NCI-H2196 (cell line): ENCODE measurements around the gene PRKG1.
"Not testable (repeated sequence)": the region's sequence is repeated elsewhere in the genome, so short reads cannot be mapped to it uniquely, and the experiment has no call there.

Source experiments
- DNase-seq: peaks from one replicate; lab custom pipeline; 2025; ENCODE audit not compliant: unreplicated experiment; lab: John Stamatoyannopoulos, UW

The PRKG1 gene

DNA sequence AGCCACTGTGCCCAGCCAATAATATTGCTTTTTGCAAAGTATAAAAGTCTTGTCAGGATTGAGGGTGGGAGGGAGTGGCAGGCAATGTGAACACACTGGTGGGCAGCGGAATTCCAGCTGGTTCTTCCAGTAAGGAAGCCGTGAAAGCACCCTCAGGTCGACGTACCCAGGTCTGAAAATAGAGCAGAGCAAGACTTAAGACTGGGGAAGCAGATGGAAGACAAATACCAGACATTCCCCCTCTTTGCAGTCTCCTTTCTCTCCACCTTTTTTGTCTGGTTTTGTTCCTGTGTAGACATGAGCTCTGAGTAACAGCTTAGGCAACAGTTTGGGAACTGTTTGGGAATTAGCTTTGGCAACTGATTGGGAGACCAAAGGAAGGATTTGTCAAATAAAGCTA is 642.7 kb downstream of the PRKG1 start:
- DNase-seq = no peak

- DNase-seq = no peak
These were observed 644.6 kb downstream of the PRKG1 start for GRCh38 chr10:51718804-51719291.

GRCh38 chr10:51724038-51724437 is 649.8 kb downstream of the PRKG1 start:
- DNase-seq = no peak

DNA sequence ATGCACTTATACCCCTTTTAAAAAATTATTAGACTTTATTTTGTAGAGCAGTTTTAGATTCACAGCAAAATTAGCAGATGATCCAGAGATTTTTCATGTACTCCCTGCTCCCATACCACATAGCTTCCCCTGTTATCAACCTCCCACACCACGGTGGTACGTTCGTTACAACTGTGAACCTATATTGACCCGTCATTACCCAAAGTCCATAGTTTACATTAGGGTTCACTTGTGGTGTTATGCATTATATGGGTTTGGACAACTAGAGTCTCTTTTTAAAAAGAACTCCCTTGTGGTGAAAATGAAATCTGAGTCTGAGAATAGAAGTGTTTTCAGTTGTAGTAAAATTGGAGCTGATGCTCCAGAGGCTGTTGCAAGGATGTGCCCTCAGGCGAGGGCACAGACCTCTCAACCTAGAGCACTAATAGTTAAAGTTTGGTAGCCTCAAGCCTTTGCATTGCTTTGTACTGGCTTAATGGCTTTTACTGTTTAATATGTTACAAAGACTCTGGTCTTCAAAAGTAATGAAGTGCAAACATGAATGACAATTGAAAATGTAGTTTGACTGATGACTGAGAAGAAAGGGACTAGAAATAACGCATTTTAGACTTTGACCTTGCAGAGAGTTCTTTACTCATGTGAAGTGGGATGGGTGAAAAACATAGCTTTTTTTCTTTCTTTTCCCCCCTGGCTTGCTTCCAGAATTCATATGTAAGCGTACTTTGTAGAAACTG is 655.7 kb downstream of the PRKG1 start:
- no peak for DNase-seq

- no peak for DNase-seq
These were observed 658.8 kb downstream of the PRKG1 start for GRCh38 chr10:51733057-51733456.

DNA sequence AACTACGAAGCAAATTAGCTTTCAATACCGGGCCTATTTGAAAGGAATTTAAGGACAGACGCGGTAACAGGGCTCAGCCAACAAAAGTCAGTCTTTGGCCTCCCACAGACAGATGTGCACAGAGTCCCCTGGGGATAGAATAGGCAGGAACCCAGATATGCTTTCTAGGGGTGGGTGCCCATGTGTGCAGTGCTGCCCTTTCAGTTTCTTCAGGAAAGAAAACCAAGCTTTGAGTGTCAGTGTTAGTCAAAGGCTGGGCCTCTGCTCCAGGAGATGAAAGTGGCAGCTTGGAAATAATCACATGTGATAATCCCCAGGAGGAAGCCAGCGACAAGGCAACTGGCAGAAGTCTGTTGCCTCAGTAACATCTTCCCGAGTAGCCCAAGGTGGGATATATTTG is 668.9 kb downstream of the PRKG1 start:
- DNase-seq = no peak

DNA sequence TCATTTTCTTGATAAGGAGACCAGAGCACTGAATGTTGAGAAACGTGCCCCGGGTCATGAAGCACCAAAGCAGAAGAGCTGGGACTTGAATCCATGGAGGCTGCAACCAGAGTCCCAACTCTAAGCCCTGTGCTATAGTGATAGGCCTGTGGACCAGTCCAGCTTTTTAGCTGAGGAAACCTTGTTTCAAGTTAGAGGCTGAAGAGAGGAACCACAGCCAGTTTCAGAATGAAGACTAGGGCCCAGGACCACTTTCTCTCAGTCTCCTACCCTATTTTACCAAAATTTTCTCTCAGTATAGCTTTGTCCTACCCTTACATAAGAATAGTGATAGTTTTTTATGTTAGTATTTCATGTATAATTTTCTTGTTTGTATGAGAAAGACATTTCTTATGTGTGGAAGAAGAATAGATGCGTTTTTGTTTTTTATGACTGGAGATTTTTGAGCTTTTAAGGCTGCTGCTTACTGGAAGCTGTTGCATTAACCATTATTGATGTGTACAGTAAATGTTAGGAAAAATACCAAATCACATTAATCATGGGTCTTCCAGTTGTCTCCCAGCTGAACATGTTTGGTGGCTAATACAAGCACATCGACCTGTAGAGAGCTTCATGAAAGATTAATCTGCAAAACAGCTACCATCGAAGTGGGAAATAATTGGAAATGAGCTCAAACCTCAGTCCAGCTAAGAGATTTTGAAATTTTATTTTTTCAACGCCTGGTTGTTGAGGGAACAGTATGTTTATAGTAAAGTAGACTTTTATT is 670.1 kb downstream of the PRKG1 start:
- no peak for DNase-seq

GRCh38 chr10:51745397-51745796 is 671.1 kb downstream of the PRKG1 start:
- DNase-seq = no peak

- no peak for DNase-seq
These were observed 672.9 kb downstream of the PRKG1 start for GRCh38 chr10:51747216-51747615.

- no peak for DNase-seq
These were observed 674.7 kb downstream of the PRKG1 start for GRCh38 chr10:51748959-51749358.

DNA sequence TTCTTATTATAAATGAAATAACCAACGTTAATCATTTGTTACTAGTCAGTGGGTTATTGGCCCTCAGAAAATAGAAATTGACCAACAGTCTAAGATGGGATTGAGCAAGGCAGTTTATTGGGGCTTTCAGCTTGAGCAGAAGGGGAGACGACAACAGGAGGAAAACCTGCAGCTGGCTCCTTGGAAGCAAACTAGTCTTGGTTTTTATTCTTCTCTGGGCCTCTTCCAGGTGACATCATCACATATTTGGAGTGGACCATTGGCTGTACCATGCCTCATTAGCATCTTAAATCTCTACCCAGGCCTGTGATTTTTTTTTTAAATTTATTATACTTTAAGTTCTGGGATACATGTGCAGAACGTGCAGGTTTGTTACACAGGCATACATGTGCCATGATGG is 684.1 kb downstream of the PRKG1 start:
- DNase-seq = no peak

DNA sequence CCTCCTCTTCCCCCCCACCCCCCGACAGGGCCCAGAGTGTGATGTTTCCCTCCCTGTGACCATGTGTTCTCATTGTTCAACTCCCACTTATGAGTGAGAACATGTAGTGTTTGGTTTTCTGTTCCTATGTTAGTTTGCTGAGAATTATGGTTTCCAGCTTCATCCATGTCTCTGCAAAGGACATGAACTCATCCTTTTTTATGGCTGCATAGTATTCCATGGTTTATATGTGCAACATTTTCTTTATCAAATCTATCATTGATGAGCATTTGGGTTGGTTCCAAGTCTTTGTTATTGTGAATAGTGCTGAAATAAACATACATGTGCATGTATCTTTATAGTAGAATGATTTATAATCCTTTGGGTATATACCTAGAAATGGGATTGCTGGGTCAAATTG is 684.6 kb downstream of the PRKG1 start:
- not testable (repeated sequence) for DNase-seq

DNA sequence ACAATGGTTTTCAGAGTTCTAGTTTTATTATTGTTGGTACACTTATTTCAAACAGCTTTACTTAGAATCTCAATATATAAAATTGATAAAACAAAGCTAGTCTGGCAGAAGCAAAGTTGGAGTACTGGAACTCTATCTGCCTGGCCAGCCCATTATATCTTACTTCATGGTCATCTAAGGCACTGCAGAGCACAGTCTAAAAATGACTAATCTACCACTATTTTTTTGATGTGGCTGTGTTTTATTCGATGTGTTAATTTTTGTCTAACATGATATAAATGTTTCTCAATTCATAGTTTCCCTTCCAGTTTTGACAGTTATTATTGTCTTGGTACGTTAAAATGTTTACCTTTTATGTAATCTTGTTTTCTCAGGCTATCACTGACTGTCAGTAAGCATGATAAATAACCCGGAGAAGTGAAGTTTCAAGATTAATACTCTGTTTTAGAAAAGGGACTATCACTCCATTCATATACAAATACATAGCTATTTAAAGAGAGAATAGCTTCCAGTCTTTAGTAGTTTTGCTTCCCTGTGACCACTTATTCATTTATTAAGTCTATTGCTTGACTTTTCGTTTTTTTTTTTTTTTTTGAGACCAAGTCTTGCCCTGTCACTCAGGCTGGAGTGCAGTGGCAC is 685.7 kb downstream of the PRKG1 start:
- DNase-seq = no peak

- DNase-seq = no peak
These were observed 686.8 kb downstream of the PRKG1 start for GRCh38 chr10:51760864-51761640.

GRCh38 chr10:51763746-51764145 is 689.5 kb downstream of the PRKG1 start:
- no peak for DNase-seq

GRCh38 chr10:51765284-51765971 is 691.1 kb downstream of the PRKG1 start:
- DNase-seq = no peak

DNA sequence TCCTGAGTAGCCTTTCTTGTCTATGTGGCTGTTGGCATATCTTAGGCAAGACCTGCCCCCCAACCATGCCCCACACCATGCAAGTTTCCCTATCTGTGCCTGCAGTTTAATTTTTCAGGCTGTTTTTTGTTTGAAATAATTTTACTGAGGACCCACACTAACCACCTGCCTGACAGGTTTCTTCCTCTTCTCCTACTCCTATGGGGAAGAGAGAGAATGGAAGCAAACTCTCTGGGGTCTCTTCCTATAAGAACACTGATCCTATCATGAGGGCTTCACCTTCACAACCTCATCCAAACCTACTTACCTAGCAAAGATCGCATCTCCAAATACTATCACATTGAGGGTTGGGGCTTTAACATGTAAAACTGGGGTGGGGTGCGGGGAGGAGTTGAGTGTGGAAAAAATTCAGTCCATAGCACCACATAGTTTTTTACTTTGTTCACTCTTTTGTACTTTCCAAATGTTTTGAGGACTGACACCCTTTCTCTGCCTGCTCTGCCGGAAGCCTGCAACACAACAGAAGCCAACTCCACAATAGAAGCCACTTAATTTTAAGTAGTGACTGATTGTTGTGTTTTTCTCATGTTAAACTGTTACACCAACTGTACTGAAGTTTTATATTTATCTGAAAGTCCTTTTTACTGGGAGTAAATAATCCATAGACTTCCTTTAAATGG is 692.3 kb downstream of the PRKG1 start:
- no peak for DNase-seq

DNA sequence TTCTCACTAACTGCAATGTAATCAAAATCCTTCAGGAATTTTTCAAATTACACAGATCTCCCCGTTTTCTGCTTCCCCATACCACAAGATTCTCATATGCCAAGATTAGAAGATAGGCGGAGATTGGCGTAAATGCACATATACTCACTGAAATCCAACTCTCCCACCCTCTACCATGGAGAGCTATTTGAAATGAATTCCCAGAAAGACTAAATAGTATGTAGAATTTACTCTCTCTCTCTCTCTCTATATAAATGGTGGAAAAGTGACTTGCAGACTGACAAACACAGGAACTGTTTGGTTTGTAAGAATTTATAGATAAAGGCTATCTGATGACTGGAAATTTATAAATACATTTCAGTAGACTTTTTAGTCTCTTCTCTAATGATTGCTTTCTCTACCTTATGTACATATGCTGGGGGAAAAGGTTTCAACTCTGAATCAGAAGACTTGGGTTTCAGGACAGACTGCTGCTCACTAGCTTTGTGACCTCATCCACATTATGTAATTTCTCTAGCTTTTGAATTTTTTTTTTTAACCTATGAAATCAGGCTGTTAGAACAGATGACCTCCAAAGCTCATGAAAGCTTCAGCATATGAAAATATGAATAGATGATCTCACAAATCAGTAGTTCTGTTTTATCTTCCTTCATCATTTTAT is 692.9 kb downstream of the PRKG1 start:
- no peak for DNase-seq

GRCh38 chr10:51768886-51769465 is 694.7 kb downstream of the PRKG1 start:
- no peak for DNase-seq
